Activated CD8-positive, alpha-beta T cell treated with anti-CD3 and anti-CD28 coated beads for 36 hours (primary cell): ENCODE data around the gene IRF1. TPM values are rescaled to one million over a fixed set of nuclear protein-coding genes. Genes with fewer than 3 reads are reported as not detected.
A peak's percentile ranks its signal among the peaks of the same experiment; 100 is the strongest.

Experiments used
- ATAC-seq: fragments of 200-7000 bp; cut with Tn5 transposase; one replicate; pipeline ENCODE4 v1.10.0; 2021; ENCODE audit warnings: mild to moderate bottlenecking, moderate library complexity
- CTCF ChIA-PET: fragments of 350-600 bp; sonication (Branson Sonifier 250); formaldehyde crosslinking; loops from one replicate; lab custom pipeline; 2021; ENCODE audit warnings: antibody characterized with exemption; lab: Charles Lee
- POLR2A ChIA-PET: fragments of 350-600 bp; sonication (Branson Sonifier 250); formaldehyde crosslinking; loops from one replicate; lab custom pipeline; 2021; ENCODE audit warnings: antibody characterized with exemption; lab: Charles Lee
- DNase-seq: peaks from one replicate; pipeline ENCODE4 v3.0.0-alpha.2; 2020
- H3K27ac Mint-ChIP-seq: one replicate; pipeline ENCODE4 v1.8.0; 2021; ENCODE audit warnings: mild to moderate bottlenecking, mixed read lengths
- H3K27me3 Mint-ChIP-seq: one replicate; pipeline ENCODE4 v1.8.0; 2021; ENCODE audit warnings: mixed read lengths
- H3K36me3 Mint-ChIP-seq: one replicate; pipeline ENCODE4 v1.8.0; 2021; ENCODE audit warnings: low read depth, mixed read lengths
- H3K4me1 Mint-ChIP-seq: one replicate; pipeline ENCODE4 v1.8.0; 2021; ENCODE audit warnings: low read depth, mixed read lengths
- H3K4me3 Mint-ChIP-seq: one replicate; pipeline ENCODE4 v1.8.0; 2021; ENCODE audit warnings: mild to moderate bottlenecking, moderate library complexity, mixed read lengths
- H3K9me3 Mint-ChIP-seq: one replicate; pipeline ENCODE4 v1.8.0; 2021; ENCODE audit warnings: mixed read lengths
- CTCF ChIP-seq: fragments of 200-600 bp; IDR thresholded peaks from one replicate; pipeline ENCODE4 v1.8.0; 2022; ENCODE audit warnings: antibody characterized with exemption, mild to moderate bottlenecking
- intact Hi-C: fragments of 100-400 bp; cut with micrococcal nuclease; formaldehyde crosslinking; loops from one replicate; pipeline ENCODE4 v1.10.0; 2022
- total RNA-seq, 2 experiments: library from RNA; stranded (reverse); gene quantifications; one replicate each; pipeline ENCODE4 v1.2.3, GENCODE V29; 2021

IRF1 gene
- total RNA-seq, 2 experiments from 2014 or later: 121 to 128 TPM

- Mint-ChIP-seq H3K27ac (peak overlapping the region; percentile 63), H3K36me3 (no peaks in the 10 kb centered on the region), H3K27me3 (no peaks in the 10 kb centered on the region), H3K9me3 (no peaks in the 10 kb centered on the region), H3K4me3 (no peak overlapping the region), H3K4me1 (peaks cover 74% of the 10 kb centered on the region)
- no peak for ATAC-seq
- ChIA-PET POLR2A (interaction anchor here (5.9 to 36.6 kb wide), 7 partner anchors 0 to 88 kb away, joined by 68 to 1641 read pairs (median 393); partner anchors contain the start of gene IRF1), CTCF (interaction anchor here (1.4 to 1.7 kb wide), 3 partner anchors 9 to 53 kb away, joined by 3 to 4 read pairs (median 4); no protein-coding TSS in a partner anchor)
- DNase-seq: no peak
- intact Hi-C loops: no loop called here
- TF ChIP-seq CTCF: no peak
Measured at GRCh38 chr5:132475987-132476875, 14.3 kb downstream of the IRF1 start.

GRCh38 chr5:132475497-132475882 is 15.1 kb downstream of the IRF1 start:
- no peak for DNase-seq
- Mint-ChIP-seq H3K4me1 (peaks cover 76% of the 10 kb centered on the region), H3K27ac (peak overlapping the region; percentile 63), H3K36me3 (no peaks in the 10 kb centered on the region), H3K27me3 (no peaks in the 10 kb centered on the region), H3K4me3 (no peak overlapping the region), H3K9me3 (no peaks in the 10 kb centered on the region)
- intact Hi-C loops: no loop called here
- no peak for ATAC-seq
- ChIA-PET POLR2A (interaction anchor here (1.3 to 36.6 kb wide), 7 partner anchors 1 to 67 kb away, joined by 6 to 1641 read pairs (median 393); partner anchors contain the start of gene IRF1), CTCF (interaction anchor here (1.0 to 2.8 kb wide), 4 partner anchors 9 to 25 kb away, joined by 4 to 9 read pairs (median 5); no protein-coding TSS in a partner anchor)
- no peak for TF ChIP-seq CTCF

GRCh38 chr5:132474881-132475496 is 15.6 kb downstream of the IRF1 start:
- peak overlapping the region; percentile 65 for H3K27ac Mint-ChIP-seq
- no peaks in the 10 kb centered on the region for H3K9me3 Mint-ChIP-seq
- no peak for DNase-seq
- ChIA-PET CTCF (interaction anchor here (1.0 to 4.2 kb wide), 5 partner anchors 8 to 54 kb away, joined by 4 to 16 read pairs (median 5); no protein-coding TSS in a partner anchor), POLR2A (interaction anchor here (0.9 to 36.6 kb wide), 10 partner anchors 1 to 79 kb away, joined by 4 to 1641 read pairs (median 214); partner anchors contain the start of gene IRF1)
- no peaks in the 10 kb centered on the region for H3K27me3 Mint-ChIP-seq
- no peak overlapping the region for H3K4me3 Mint-ChIP-seq
- no peak for ATAC-seq
- peaks cover 77% of the 10 kb centered on the region for H3K4me1 Mint-ChIP-seq
- H3K36me3 Mint-ChIP-seq: no peaks in the 10 kb centered on the region
- intact Hi-C loops: no loop called here
- TF ChIP-seq CTCF: no peak

- H3K27ac Mint-ChIP-seq: peak overlapping the region; percentile 65
- H3K9me3 Mint-ChIP-seq: no peaks in the 10 kb centered on the region
- intact Hi-C loops: no loop called here
- H3K27me3 Mint-ChIP-seq: no peaks in the 10 kb centered on the region
- H3K4me1 Mint-ChIP-seq: peaks cover 75% of the 10 kb centered on the region
- no peak overlapping the region for H3K4me3 Mint-ChIP-seq
- POLR2A ChIA-PET: interaction anchor here (0.8 to 36.6 kb wide), 11 partner anchors 2 to 88 kb away, joined by 3 to 1641 read pairs (median 12); partner anchors contain the start of gene IRF1
- H3K36me3 Mint-ChIP-seq: peaks cover 2% of the 10 kb centered on the region
- TF ChIP-seq CTCF: no peak
- DNase-seq: no peak
- no peak for ATAC-seq
- CTCF ChIA-PET: interaction anchor here (1.1 to 4.2 kb wide), 8 partner anchors 10 to 87 kb away, joined by 3 to 16 read pairs (median 4); no protein-coding TSS in a partner anchor
Measured at GRCh38 chr5:132474131-132474723, 16.3 kb downstream of the IRF1 start.
